Measurements from ENCODE around the gene HOXC9.

- TF ChIP-seq RAD21 (conservative IDR thresholded peaks at IDR 0.05 in 1 of 2, IDR thresholded peaks at IDR 0.05 in 1 of 2) = no peak
- TF ChIP-seq MAX (IDR thresholded peaks at IDR 0.05) = no peak
- no peak for TF ChIP-seq REST (IDR thresholded peaks at IDR 0.05)
- no peak for TF ChIP-seq CTCF (IDR thresholded peaks at IDR 0.05)
- TF ChIP-seq CEBPB (IDR thresholded peaks at IDR 0.05) = no peak
- TF ChIP-seq POLR2A (IDR thresholded peaks at IDR 0.05; ENCODE audit: low read length) = no peak
- TF ChIP-seq BHLHE40 (IDR thresholded peaks at IDR 0.05; ENCODE audit: low read depth, low read length) = no peak
- no peak for TF ChIP-seq FOSL2 (IDR thresholded peaks at IDR 0.05)
- TF ChIP-seq FOSL2 (CRISPR knock-in tag; IDR thresholded peaks at IDR 0.05) = no peak
- no peak for TF ChIP-seq HOXB13 (CRISPR knock-in tag; IDR thresholded peaks at IDR 0.05; ENCODE audit: low read depth)
- TF ChIP-seq NPAS2 (CRISPR knock-in tag; IDR thresholded peaks at IDR 0.05; ENCODE audit: borderline replicate concordance) = no peak
- TF ChIP-seq SREBF2 (IDR thresholded peaks at IDR 0.05) = no peak
Observed at GRCh38 chr12:54031480-54031879, 31.5 kb downstream of the HOXC9 start.
